WI38 (cell line): ENCODE data around the gene VWF.

Experiments used
- H3K4me3 ChIP-seq: 2 replicates; pipeline ENCODE4 v1.5.1; 2011; ENCODE audit warnings: low read depth, mild to moderate bottlenecking, control low read depth, low read length
- CTCF ChIP-seq: IDR thresholded peaks from 2 replicates; pipeline ENCODE4 v1.5.1; 2012; ENCODE audit warnings: low read depth, mild to moderate bottlenecking, control low read depth, low read length

Gene VWF

GRCh38 chr12:6080149-6081045 is 44.1 kb downstream of the VWF start:
- TF ChIP-seq CTCF: no peak

GRCh38 chr12:6078398-6079096 is 45.9 kb downstream of the VWF start:
- no peak overlapping the region for H3K4me3 ChIP-seq
- no peak for TF ChIP-seq CTCF

More at GRCh38 chr12:6080149-6081045, 44.1 kb downstream of the VWF start:
- no peak overlapping the region for H3K4me3 ChIP-seq

GRCh38 chr12:6077692-6078083 is 46.8 kb downstream of the VWF start:
- no peak for TF ChIP-seq CTCF

GRCh38 chr12:6076776-6077691 is 47.4 kb downstream of the VWF start:
- no peak overlapping the region for H3K4me3 ChIP-seq
- no peak for TF ChIP-seq CTCF

More at GRCh38 chr12:6077692-6078083, 46.8 kb downstream of the VWF start:
- H3K4me3 ChIP-seq: no peak overlapping the region

- no peak for TF ChIP-seq CTCF
Measured at GRCh38 chr12:6076346-6076745, 48.1 kb downstream of the VWF start.

GRCh38 chr12:6074979-6075585 is 49.4 kb downstream of the VWF start:
- TF ChIP-seq CTCF: no peak
- H3K4me3 ChIP-seq: no peak overlapping the region

More at GRCh38 chr12:6076346-6076745, 48.1 kb downstream of the VWF start:
- H3K4me3 ChIP-seq: no peak overlapping the region
